Neutrophil (primary cell): ENCODE data around the gene PDCD1LG2.

Experiments used
- H3K27ac ChIP-seq: fragments of 200-600 bp; sonication (generic); 2 replicates; pipeline ENCODE4 v1.5.1; 2016; ENCODE audit warnings: mild to moderate bottlenecking, moderate library complexity
- H3K27me3 ChIP-seq: fragments of 200-600 bp; sonication (generic); 2 replicates; pipeline ENCODE4 v1.6.0; 2016; ENCODE audit warnings: mild to moderate bottlenecking
- H3K36me3 ChIP-seq: fragments of 200-600 bp; sonication (generic); 2 replicates; pipeline ENCODE4 v1.5.1; 2017
- H3K4me1 ChIP-seq, 2 experiments: fragments of 200-600 bp in 1 of 2; sonication (generic) in 1 of 2; 1 replicate in 1 of 2; 2 replicates in 1 of 2; pipeline versions ENCODE4 v1.5.1 to v1.6.1; 2013 to 2016; ENCODE audit warnings: low read depth in 1 of 2, low read length in 1 of 2, mild to moderate bottlenecking in 1 of 2, moderate library complexity in 1 of 2; ENCODE audit not compliant: control insufficient read depth in 1 of 2, insufficient read depth in 1 of 2
- H3K4me3 ChIP-seq, 2 experiments: fragments of 200-600 bp in 1 of 2; sonication (generic) in 1 of 2; 1 replicate in 1 of 2; 2 replicates in 1 of 2; pipeline ENCODE4 v1.5.1; 2013 to 2016; ENCODE audit warnings: low read depth in 1 of 2, low read length in 1 of 2, mild to moderate bottlenecking in 1 of 2, moderate library complexity in 1 of 2
- H3K9me3 ChIP-seq: fragments of 200-600 bp; sonication (generic); 2 replicates; pipeline ENCODE4 v1.5.1; 2016
- TF ChIP-seq, protein P1 (sequence below): fragments of 200-600 bp; sonication (generic); IDR thresholded peaks from 2 replicates; pipeline ENCODE4 v1.5.1; 2016; ENCODE audit warnings: antibody characterized with exemption

Gene PDCD1LG2

DNA sequence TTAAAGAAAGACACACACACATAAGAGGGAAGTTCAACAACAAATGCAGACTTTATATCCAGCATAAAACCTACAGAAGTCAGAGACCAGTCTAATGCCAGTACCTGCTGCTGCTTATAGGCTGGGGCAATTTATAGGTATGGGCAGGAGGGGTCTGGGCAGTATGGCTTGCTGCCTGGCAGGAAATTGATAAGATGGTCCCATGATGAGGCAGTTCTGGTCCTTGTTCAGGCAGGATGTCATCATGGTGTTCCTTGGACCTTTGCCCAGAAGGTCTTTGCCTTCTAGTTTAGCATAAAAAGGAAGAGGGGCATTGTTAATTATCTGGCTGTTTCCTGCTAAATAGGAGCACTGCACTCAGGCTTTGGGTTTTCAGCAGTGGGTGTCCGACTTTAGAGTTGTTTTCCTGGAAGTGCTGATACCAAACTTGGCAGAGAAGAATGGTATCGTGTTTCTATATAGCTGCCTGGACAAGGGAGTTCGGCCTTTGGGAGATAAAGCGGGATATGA is 10.4 kb upstream of the PDCD1LG2 start:
- H3K4me1 ChIP-seq = no peaks in the 10 kb centered on the region
- no peaks in the 10 kb centered on the region for H3K9me3 ChIP-seq
- TF ChIP-seq, protein P1, sequence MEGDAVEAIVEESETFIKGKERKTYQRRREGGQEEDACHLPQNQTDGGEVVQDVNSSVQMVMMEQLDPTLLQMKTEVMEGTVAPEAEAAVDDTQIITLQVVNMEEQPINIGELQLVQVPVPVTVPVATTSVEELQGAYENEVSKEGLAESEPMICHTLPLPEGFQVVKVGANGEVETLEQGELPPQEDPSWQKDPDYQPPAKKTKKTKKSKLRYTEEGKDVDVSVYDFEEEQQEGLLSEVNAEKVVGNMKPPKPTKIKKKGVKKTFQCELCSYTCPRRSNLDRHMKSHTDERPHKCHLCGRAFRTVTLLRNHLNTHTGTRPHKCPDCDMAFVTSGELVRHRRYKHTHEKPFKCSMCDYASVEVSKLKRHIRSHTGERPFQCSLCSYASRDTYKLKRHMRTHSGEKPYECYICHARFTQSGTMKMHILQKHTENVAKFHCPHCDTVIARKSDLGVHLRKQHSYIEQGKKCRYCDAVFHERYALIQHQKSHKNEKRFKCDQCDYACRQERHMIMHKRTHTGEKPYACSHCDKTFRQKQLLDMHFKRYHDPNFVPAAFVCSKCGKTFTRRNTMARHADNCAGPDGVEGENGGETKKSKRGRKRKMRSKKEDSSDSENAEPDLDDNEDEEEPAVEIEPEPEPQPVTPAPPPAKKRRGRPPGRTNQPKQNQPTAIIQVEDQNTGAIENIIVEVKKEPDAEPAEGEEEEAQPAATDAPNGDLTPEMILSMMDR = no peak
- no peak overlapping the region for H3K27ac ChIP-seq
- H3K4me3 ChIP-seq = no peak overlapping the region
- H3K27me3 ChIP-seq = peaks cover 15% of the 10 kb centered on the region
- no peaks in the 10 kb centered on the region for H3K36me3 ChIP-seq

DNA sequence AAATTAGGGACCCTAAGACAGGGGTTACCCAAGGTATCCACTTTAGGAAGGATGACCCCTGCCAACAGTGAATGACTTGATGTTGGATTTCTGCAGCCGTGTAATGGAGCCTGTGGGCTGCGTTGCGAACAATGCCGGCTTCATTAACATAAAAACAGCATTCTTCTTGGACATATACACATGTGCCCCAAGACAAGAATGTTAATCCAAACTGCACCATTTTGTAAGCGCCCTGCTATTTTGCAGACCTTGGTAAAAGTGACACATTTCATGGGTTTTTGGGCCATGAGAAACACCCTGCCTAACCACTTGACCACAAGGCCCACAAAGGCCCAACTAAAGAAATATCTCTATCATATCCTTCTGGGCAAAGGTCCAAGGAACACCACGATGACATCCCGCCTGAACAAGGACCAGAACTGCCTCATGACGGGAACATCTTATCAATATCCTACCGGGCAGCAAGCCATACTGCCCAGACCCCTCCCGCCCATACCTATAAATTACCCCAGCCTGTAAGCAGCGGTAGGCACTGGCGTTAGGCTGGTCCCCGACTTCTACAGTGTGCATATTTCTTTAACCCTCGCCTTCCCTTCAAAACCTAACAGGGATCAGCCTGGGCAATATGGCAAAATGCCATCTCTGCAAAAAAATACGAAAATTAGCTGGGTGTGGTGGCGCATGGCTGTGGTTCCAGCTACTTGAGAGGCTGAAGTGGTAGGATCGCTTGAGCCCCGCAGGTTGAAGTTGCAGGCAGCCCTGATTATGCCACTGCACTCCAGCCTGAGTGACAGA is 9.7 kb upstream of the PDCD1LG2 start:
- Histone ChIP-seq H3K27ac (no peak overlapping the region), H3K4me1 (no peaks in the 10 kb centered on the region), H3K4me3 (no peak overlapping the region), H3K36me3 (no peaks in the 10 kb centered on the region), H3K27me3 (peaks cover 15% of the 10 kb centered on the region), H3K9me3 (no peaks in the 10 kb centered on the region)
- TF ChIP-seq, protein P1 = no peak

DNA sequence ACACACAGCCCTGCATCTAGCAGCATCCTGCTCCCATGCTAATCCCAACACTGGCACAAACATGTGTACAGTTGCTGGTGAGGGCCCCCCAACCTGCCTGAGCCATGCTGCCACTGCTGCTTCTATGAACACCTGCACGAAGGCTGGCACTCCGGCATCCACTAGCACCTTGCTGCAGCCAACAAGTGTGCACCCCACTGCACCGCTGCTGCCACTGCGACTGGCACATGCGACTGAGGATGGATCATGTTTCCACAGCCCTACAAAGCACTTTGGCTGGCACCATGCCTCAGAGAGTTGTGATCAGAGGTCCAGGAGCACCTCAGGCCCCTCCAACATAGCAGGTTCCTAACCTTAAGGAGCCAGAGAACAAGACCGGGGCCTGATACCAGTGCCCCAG is 7.8 kb upstream of the PDCD1LG2 start:
- Histone ChIP-seq H3K4me1 (no peaks in the 10 kb centered on the region), H3K36me3 (no peaks in the 10 kb centered on the region), H3K27ac (no peak overlapping the region), H3K4me3 (no peak overlapping the region), H3K9me3 (no peaks in the 10 kb centered on the region), H3K27me3 (peaks cover 15% of the 10 kb centered on the region)
- TF ChIP-seq, protein P1 = no peak

DNA sequence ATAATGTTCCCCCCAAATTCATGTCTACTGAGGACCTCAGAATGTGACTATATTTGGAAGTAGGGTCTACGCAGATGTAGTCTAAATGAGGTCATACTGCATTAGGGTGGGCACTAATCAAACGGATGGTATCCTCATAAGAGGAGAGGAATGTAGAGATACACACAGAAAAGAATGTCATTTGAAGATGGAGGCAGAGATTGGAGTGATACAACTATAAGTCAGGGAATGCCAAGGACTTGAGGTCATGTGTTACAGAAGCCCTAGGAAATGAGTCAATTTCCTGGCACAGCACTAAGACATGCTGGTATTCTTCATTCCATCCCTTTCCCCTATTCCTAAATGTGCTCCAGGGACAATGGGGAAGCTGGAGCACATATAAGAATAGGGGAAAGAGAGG is 758 bp upstream of the PDCD1LG2 start:
- H3K27me3 ChIP-seq = no peaks in the 10 kb centered on the region
- H3K36me3 ChIP-seq = no peaks in the 10 kb centered on the region
- H3K27ac ChIP-seq = peak overlapping the region; percentile 57
- no peak overlapping the region for H3K4me3 ChIP-seq
- no peaks in the 10 kb centered on the region for H3K9me3 ChIP-seq
- TF ChIP-seq, protein P1 = no peak
- H3K4me1 ChIP-seq = peaks cover 0 to 15% of the 10 kb centered on the region in 2 experiments

DNA sequence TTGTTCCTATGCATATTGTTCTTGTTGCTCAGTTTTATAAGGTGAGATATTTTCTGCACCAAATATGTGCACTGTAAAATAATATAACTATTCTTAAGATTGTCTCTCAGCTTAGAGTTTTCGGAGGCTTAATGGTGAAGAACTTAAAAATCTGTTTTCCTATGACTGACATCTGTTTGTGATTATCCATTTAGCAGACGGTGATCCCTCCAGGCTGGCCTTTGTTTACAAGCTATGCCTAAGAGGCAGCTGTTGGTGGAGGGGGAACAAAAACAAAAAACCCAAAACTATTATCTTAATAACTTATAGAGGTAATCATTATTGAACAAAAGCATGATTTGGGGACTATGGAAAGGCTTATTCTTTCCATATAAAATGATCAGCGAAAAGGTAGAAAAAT is 658 bp downstream of the PDCD1LG2 start:
- Histone ChIP-seq H3K9me3 (no peaks in the 10 kb centered on the region), H3K27ac (peak overlapping the region; percentile 57), H3K27me3 (no peaks in the 10 kb centered on the region), H3K4me3 (no peak overlapping the region), H3K36me3 (no peaks in the 10 kb centered on the region), H3K4me1 (peaks cover 0 to 15% of the 10 kb centered on the region in 2 experiments)
- TF ChIP-seq, protein P1 = no peak
